Measurements from ENCODE around the gene PERP. TPM values are rescaled to one million over a fixed set of nuclear protein-coding genes. Genes with fewer than 3 reads are reported as not detected.

Gene PERP
- total RNA-seq, 1 donor, result 8.3 TPM

GRCh38 chr6:138073264-138073663 lies 34.0 kb downstream of the PERP start:
- H3K4me2 ChIP-seq (ENCODE audit: insufficient read depth, low read length), result no peak overlapping the region
- H3K36me3 ChIP-seq (ENCODE audit: insufficient read depth, low read length), result no peaks in the 10 kb centered on the region
- H2AFZ ChIP-seq (ENCODE audit: low read length), result no peak overlapping the region
- no peak overlapping the region for H3K27ac ChIP-seq (ENCODE audit: low read depth, low read length)
- H3K4me1 ChIP-seq (ENCODE audit: insufficient read depth, low read length), result no peaks in the 10 kb centered on the region
- no peak for TF ChIP-seq CTCF (IDR thresholded peaks at IDR 0.05; ENCODE audit: extremely low read depth, low read depth, low read length)
- no peaks in the 10 kb centered on the region for H4K20me1 ChIP-seq (ENCODE audit: insufficient read depth, low read length)
- peaks cover 11% of the 10 kb centered on the region for H3K27me3 ChIP-seq (ENCODE audit: insufficient read depth, low read length)
- no peaks in the 10 kb centered on the region for H3K79me2 ChIP-seq (ENCODE audit: insufficient read depth, low read length)
- H3K4me3 ChIP-seq (ENCODE audit: insufficient read depth, low read length), result no peak overlapping the region
- no peaks in the 10 kb centered on the region for H3K9me3 ChIP-seq (ENCODE audit: low read depth, low read length)
- DNase-seq (ENCODE audit: insufficient read length, low spot score, missing footprints), result no peak

- Histone ChIP-seq H4K20me1 (ENCODE audit: insufficient read depth, low read length) (no peaks in the 10 kb centered on the region), H3K27me3 (ENCODE audit: insufficient read depth, low read length) (no peaks in the 10 kb centered on the region), H3K4me2 (ENCODE audit: insufficient read depth, low read length) (no peak overlapping the region), H3K36me3 (ENCODE audit: insufficient read depth, low read length) (no peaks in the 10 kb centered on the region), H3K79me2 (ENCODE audit: insufficient read depth, low read length) (no peaks in the 10 kb centered on the region), H3K27ac (ENCODE audit: low read depth, low read length) (no peak overlapping the region), H3K4me3 (ENCODE audit: insufficient read depth, low read length) (no peak overlapping the region), H3K9me3 (ENCODE audit: low read depth, low read length) (no peaks in the 10 kb centered on the region), H2AFZ (ENCODE audit: low read length) (no peak overlapping the region), H3K4me1 (ENCODE audit: insufficient read depth, low read length) (no peaks in the 10 kb centered on the region)
- no peak for DNase-seq (ENCODE audit: insufficient read length, low spot score, missing footprints)
- TF ChIP-seq CTCF (IDR thresholded peaks at IDR 0.05; ENCODE audit: extremely low read depth, low read depth, low read length), result no peak
Measured at GRCh38 chr6:138063726-138064125, 43.5 kb downstream of the PERP start.

GRCh38 chr6:138054982-138055381 lies 52.2 kb downstream of the PERP start:
- Histone ChIP-seq H3K79me2 (ENCODE audit: insufficient read depth, low read length) (no peaks in the 10 kb centered on the region), H3K4me3 (ENCODE audit: insufficient read depth, low read length) (no peak overlapping the region), H3K27ac (ENCODE audit: low read depth, low read length) (no peak overlapping the region), H3K4me2 (ENCODE audit: insufficient read depth, low read length) (no peak overlapping the region), H4K20me1 (ENCODE audit: insufficient read depth, low read length) (no peaks in the 10 kb centered on the region), H3K36me3 (ENCODE audit: insufficient read depth, low read length) (no peaks in the 10 kb centered on the region), H3K4me1 (ENCODE audit: insufficient read depth, low read length) (no peaks in the 10 kb centered on the region), H3K27me3 (ENCODE audit: insufficient read depth, low read length) (no peaks in the 10 kb centered on the region), H3K9me3 (ENCODE audit: low read depth, low read length) (no peaks in the 10 kb centered on the region), H2AFZ (ENCODE audit: low read length) (no peak overlapping the region)
- no peak for TF ChIP-seq CTCF (IDR thresholded peaks at IDR 0.05; ENCODE audit: extremely low read depth, low read depth, low read length)
- no peak for DNase-seq (ENCODE audit: insufficient read length, low spot score, missing footprints)

GRCh38 chr6:138052783-138053182 lies 54.4 kb downstream of the PERP start:
- Histone ChIP-seq H3K4me1 (ENCODE audit: insufficient read depth, low read length) (no peaks in the 10 kb centered on the region), H3K27ac (ENCODE audit: low read depth, low read length) (no peak overlapping the region), H3K4me3 (ENCODE audit: insufficient read depth, low read length) (no peak overlapping the region), H3K79me2 (ENCODE audit: insufficient read depth, low read length) (no peaks in the 10 kb centered on the region), H3K9me3 (ENCODE audit: low read depth, low read length) (no peaks in the 10 kb centered on the region), H3K36me3 (ENCODE audit: insufficient read depth, low read length) (no peaks in the 10 kb centered on the region), H4K20me1 (ENCODE audit: insufficient read depth, low read length) (no peaks in the 10 kb centered on the region), H3K27me3 (ENCODE audit: insufficient read depth, low read length) (no peaks in the 10 kb centered on the region), H2AFZ (ENCODE audit: low read length) (no peak overlapping the region), H3K4me2 (ENCODE audit: insufficient read depth, low read length) (no peak overlapping the region)
- no peak for TF ChIP-seq CTCF (IDR thresholded peaks at IDR 0.05; ENCODE audit: extremely low read depth, low read depth, low read length)
- DNase-seq (ENCODE audit: insufficient read length, low spot score, missing footprints), result no peak

All from osteoblast (primary cell).